Uterus (tissue), 4 donors: ENCODE data around the gene INO80C. TPM values are rescaled to one million over a fixed set of nuclear protein-coding genes. Genes with fewer than 3 reads are reported as not detected.

Experiments used
- DNase-seq, 2 donors: peaks; one replicate each; pipeline ENCODE4 v3.0.0-alpha.2; 2019 to 2020
- H3K27ac ChIP-seq, 2 donors: fragments of 200-600 bp; sonication (generic); 1 replicate in 1 of 2; 2 replicates in 1 of 2; pipeline ENCODE4 v1.5.1; 2016 to 2018
- H3K27me3 ChIP-seq, 2 donors: fragments of 200-600 bp; sonication (generic); one replicate each; pipeline ENCODE4 v1.5.1; 2018 to 2019; ENCODE audit warnings: control low read depth in 1 of 2
- H3K36me3 ChIP-seq, 2 donors: fragments of 200-600 bp; sonication (generic); one replicate each; pipeline ENCODE4 v1.5.1; 2019; ENCODE audit warnings: control low read depth in 1 of 2
- H3K4me1 ChIP-seq, 2 donors: fragments of 200-600 bp; sonication (generic); one replicate each; pipeline ENCODE4 v1.5.1; 2018 to 2019; ENCODE audit warnings: control low read depth in 1 of 2
- H3K4me3 ChIP-seq, 2 donors: fragments of 200-600 bp; sonication (generic); 1 replicate in 1 of 2; 2 replicates in 1 of 2; pipeline ENCODE4 v1.5.1; 2018 to 2019; ENCODE audit warnings: mild to moderate bottlenecking in 1 of 2
- H3K9me3 ChIP-seq, 2 donors: fragments of 200-600 bp; sonication (generic); one replicate each; pipeline ENCODE4 v1.5.1; 2019; ENCODE audit warnings: control low read depth in 1 of 2
- CTCF ChIP-seq, 4 experiments: fragments of 200-600 bp in 2 of 4; fragments of 450-650 bp in 2 of 4; sonication (generic) in 2 of 4; IDR thresholded peaks; one replicate each; pipeline ENCODE4 v1.5.1; 2016 to 2019; ENCODE audit warnings: antibody characterized with exemption in 4 of 4, mild to moderate bottlenecking in 2 of 4, moderate library complexity in 1 of 4
- POLR2A ChIP-seq, 2 donors: fragments of 450-650 bp; IDR thresholded peaks; one replicate each; pipeline ENCODE4 v1.6.1; 2016; ENCODE audit warnings: antibody characterized with exemption in 2 of 2, mild to moderate bottlenecking in 1 of 2, moderate library complexity in 1 of 2
- intact Hi-C: fragments of 100-400 bp; cut with DNase I; formaldehyde crosslinking; loops from one replicate; pipeline ENCODE4 v1.15.1; 2023; ENCODE audit warnings: low total_unique reads
- small RNA-seq: library from RNA; depleted of rRNA; stranded (forward); fragments of <200 nt; gene quantifications from one replicate; pipeline ENCODE3, GENCODE V24; 2016
- total RNA-seq, 4 donors: library from RNA; depleted of rRNA in 3 of 4; stranded (reverse); fragments of >200 nt in 3 of 4; gene quantifications; one replicate each; pipeline versions ENCODE4 v1.1.0 to v1.2.4, GENCODE V29; 2014 to 2023
- donor health status: DM: yes; HTN: yes; CAD: no.

INO80C gene
- total RNA-seq, 4 donors from 2014 or later: 0.26 to 14.9 (median 7.0) TPM; not detected in 1

- Histone ChIP-seq H3K4me3 (no peak overlapping the region), H3K4me1 (no peaks in the 10 kb centered on the region), H3K9me3 (no peaks in the 10 kb centered on the region), H3K27ac (no peak overlapping the region), H3K36me3 (no peaks in the 10 kb centered on the region), H3K27me3 (no peaks in the 10 kb centered on the region)
- DNase-seq: no peak
- TF ChIP-seq POLR2A (IDR thresholded peaks at IDR 0.05) (no peak), CTCF (IDR thresholded peaks at IDR 0.05) (no peak)
- intact Hi-C loops: no loop called here
These were observed 79.2 kb downstream of the INO80C start for GRCh38 chr18:35418610-35419009.

Small RNA genes lying within 50 kb of the gene (small RNA-seq; reads per million reads assigned to genes)
- gene AC007998.5: not detected

Other genes starting within 250 kb of the INO80C start
- gene ZSCAN30, start 207.7 kb downstream of the INO80C start, total RNA-seq: 10 to 100 TPM in 3 of 4 donors, 1 to 10 TPM in 1; 5.0 to 40.3 (median 17.8) TPM
- gene ZNF24, start 153.5 kb downstream of the INO80C start, total RNA-seq: 10 to 100 TPM; 22.0 to 86.7 (median 42.8) TPM
- gene ZNF396, start 120.6 kb downstream of the INO80C start, total RNA-seq: 1 to 10 TPM in 2 of 4 donors, under 1 TPM in 2; 0.26 to 3.9 (median 1.0) TPM
- gene GALNT1, start 83.8 kb upstream of the INO80C start, total RNA-seq: 10 to 100 TPM; 13.6 to 98.2 (median 33.3) TPM